Parathyroid adenoma (tissue), 2 donors: Measurements from ENCODE around the gene IQCE.
"Not testable (repeated sequence)": the region's sequence is repeated elsewhere in the genome, so short reads cannot be mapped to it uniquely, and the experiment has no call there.

ENCODE experiments used
- H2AFZ ChIP-seq: fragments of 300-600 bp; sonication (generic); one replicate; pipeline ENCODE4 v1.7.0; 2017; ENCODE audit warnings: antibody characterized with exemption, mild to moderate bottlenecking
- H3K27ac ChIP-seq: fragments of 300-600 bp; sonication (generic); one replicate; pipeline ENCODE4 v1.7.0; 2017
- H3K27me3 ChIP-seq: fragments of 300-600 bp; sonication (generic); one replicate; pipeline ENCODE4 v1.7.0; 2017; ENCODE audit warnings: low read length; ENCODE audit not compliant: control insufficient read depth, insufficient read depth
- H3K36me3 ChIP-seq: fragments of 300-600 bp; sonication (generic); one replicate; pipeline ENCODE4 v1.7.0; 2017; ENCODE audit warnings: low read length; ENCODE audit not compliant: control insufficient read depth, insufficient read depth
- H3K4me1 ChIP-seq: fragments of 300-600 bp; sonication (generic); one replicate; pipeline ENCODE4 v1.7.0; 2017; ENCODE audit warnings: control low read depth
- H3K4me2 ChIP-seq: fragments of 300-600 bp; sonication (generic); one replicate; pipeline ENCODE4 v1.7.0; 2017; ENCODE audit warnings: low read length
- H3K4me3 ChIP-seq: fragments of 300-600 bp; sonication (generic); one replicate; pipeline ENCODE4 v1.7.0; 2017; ENCODE audit warnings: low read depth, low read length
- H3K79me2 ChIP-seq: fragments of 300-600 bp; sonication (generic); one replicate; pipeline ENCODE4 v1.7.0; 2017; ENCODE audit warnings: control low read depth
- H3K9ac ChIP-seq: fragments of 300-600 bp; sonication (generic); one replicate; pipeline ENCODE4 v1.7.0; 2017; ENCODE audit warnings: mild to moderate bottlenecking
- H3K9me3 ChIP-seq: fragments of 300-600 bp; sonication (generic); one replicate; pipeline ENCODE4 v1.7.0; 2017; ENCODE audit warnings: low read length; ENCODE audit not compliant: control insufficient read depth
- TF ChIP-seq, protein P1 (sequence below): fragments of 300-600 bp; sonication (generic); IDR thresholded peaks from one replicate; pipeline ENCODE4 v1.7.0; 2017; ENCODE audit warnings: antibody characterized with exemption, mild to moderate bottlenecking
- donor health status: primary hyperparathyroidism.

The IQCE gene

DNA sequence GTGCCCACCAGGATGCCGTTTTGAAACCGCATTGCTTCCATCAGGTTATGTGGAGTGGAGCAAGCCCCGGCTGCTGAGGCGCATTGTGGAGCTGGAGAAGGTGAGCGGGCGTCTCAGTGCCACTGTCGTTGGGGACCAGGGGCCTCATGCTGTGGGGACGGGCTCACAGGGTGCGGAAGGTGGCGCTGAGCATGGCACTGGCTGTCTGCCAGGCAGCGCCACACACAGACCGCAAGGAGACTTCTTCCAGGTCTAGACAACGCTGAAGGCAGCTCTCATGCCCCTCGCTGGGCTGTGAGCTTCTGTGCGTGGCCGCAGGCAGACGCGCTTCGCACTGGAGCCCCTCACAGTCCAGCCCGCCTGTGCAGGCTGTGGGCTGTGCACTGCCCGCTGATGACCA is 29.0 kb downstream of the IQCE start:
- TF ChIP-seq, protein P1, sequence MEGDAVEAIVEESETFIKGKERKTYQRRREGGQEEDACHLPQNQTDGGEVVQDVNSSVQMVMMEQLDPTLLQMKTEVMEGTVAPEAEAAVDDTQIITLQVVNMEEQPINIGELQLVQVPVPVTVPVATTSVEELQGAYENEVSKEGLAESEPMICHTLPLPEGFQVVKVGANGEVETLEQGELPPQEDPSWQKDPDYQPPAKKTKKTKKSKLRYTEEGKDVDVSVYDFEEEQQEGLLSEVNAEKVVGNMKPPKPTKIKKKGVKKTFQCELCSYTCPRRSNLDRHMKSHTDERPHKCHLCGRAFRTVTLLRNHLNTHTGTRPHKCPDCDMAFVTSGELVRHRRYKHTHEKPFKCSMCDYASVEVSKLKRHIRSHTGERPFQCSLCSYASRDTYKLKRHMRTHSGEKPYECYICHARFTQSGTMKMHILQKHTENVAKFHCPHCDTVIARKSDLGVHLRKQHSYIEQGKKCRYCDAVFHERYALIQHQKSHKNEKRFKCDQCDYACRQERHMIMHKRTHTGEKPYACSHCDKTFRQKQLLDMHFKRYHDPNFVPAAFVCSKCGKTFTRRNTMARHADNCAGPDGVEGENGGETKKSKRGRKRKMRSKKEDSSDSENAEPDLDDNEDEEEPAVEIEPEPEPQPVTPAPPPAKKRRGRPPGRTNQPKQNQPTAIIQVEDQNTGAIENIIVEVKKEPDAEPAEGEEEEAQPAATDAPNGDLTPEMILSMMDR, result no peak
- H3K27ac ChIP-seq, result no peak overlapping the region
- H3K4me3 ChIP-seq, result no peak overlapping the region
- peaks cover 4% of the 10 kb centered on the region for H3K79me2 ChIP-seq
- H3K9me3 ChIP-seq, result no peaks in the 10 kb centered on the region
- no peak overlapping the region for H3K4me2 ChIP-seq
- no peak overlapping the region for H2AFZ ChIP-seq
- H3K4me1 ChIP-seq, result no peaks in the 10 kb centered on the region
- no peaks in the 10 kb centered on the region for H3K27me3 ChIP-seq
- no peak overlapping the region for H3K9ac ChIP-seq
- no peaks in the 10 kb centered on the region for H3K36me3 ChIP-seq

DNA sequence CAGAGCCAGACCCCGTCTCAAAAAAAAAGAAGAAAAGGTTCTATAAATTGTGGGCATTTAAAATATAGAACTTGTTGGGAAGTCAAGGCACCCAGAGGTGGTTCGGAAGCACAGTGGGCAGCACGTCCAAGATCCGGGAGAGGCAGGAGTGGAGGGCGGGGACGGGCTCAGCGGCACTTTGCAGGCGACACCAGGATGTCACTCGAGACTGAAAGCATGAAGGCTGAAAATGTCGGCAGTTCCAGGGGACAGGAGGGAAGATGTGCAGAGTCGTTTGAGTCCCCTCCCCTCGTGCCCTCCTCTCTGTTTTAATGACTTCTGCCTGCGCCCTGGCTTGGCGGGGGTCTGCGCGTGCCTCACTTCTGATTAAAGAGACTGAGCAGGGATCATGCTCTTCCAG is 30.6 kb downstream of the IQCE start:
- no peak overlapping the region for H2AFZ ChIP-seq
- H3K27ac ChIP-seq, result no peak overlapping the region
- no peaks in the 10 kb centered on the region for H3K36me3 ChIP-seq
- peaks cover 4% of the 10 kb centered on the region for H3K79me2 ChIP-seq
- H3K27me3 ChIP-seq, result no peaks in the 10 kb centered on the region
- H3K4me3 ChIP-seq, result no peak overlapping the region
- no peak overlapping the region for H3K9ac ChIP-seq
- H3K4me1 ChIP-seq, result no peaks in the 10 kb centered on the region
- TF ChIP-seq, protein P1, result no peak
- no peak overlapping the region for H3K4me2 ChIP-seq
- no peaks in the 10 kb centered on the region for H3K9me3 ChIP-seq

DNA sequence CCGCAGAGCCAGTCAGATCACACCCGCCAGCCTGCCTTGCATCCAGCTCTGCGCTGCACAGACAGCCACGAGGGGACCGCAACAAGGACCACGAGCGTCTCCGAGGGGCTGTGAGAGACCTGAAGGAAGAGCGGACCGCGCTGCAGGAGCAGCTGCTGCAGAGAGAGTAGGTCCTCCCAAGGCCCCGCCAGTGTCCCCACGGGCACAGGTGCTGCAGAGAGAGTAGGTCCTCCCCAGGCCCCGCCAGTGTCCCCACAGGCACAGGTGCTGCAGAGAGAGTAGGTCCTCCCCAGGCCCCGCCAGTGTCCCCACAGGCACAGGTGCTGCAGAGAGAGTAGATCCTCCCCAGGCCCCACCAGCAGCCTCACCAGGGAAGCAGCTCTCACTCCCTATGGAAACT is 31.2 kb downstream of the IQCE start:
- not testable (repeated sequence) for H3K27ac ChIP-seq, H3K9me3 ChIP-seq, H3K9ac ChIP-seq, H3K36me3 ChIP-seq, H3K4me1 ChIP-seq, H2AFZ ChIP-seq, H3K27me3 ChIP-seq, H3K79me2 ChIP-seq, H3K4me3 ChIP-seq, H3K4me2 ChIP-seq

DNA sequence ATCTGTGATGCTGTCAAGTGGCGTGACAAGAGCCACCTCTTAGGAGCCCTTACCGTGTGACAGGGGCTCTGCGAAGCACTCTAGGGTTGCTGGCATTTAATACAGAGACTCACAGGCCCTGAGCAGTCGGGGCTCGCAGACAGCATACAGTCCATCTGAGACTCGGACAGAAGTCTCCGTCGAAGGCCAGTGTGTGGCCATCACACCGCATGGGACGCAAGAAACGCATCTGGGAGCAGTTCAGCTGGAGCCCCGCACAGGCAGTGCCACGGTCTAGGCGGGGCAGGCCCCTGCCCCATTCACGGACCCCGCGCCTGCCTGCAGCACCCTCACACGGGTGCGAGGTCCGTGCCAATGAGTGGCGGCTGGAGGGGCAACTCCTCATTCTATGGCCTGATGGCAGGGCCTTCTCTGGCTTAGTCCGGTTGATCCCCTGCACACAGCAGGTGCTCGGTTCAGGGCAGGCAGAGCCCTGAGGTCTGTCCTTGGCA is 33.6 kb downstream of the IQCE start:
- TF ChIP-seq, protein P1, result no peak
- H3K36me3 ChIP-seq, result no peaks in the 10 kb centered on the region
- H3K9me3 ChIP-seq, result no peaks in the 10 kb centered on the region
- no peaks in the 10 kb centered on the region for H3K27me3 ChIP-seq
- H2AFZ ChIP-seq, result no peak overlapping the region
- no peaks in the 10 kb centered on the region for H3K4me1 ChIP-seq
- H3K4me2 ChIP-seq, result no peak overlapping the region
- H3K27ac ChIP-seq, result no peak overlapping the region
- no peak overlapping the region for H3K4me3 ChIP-seq
- H3K79me2 ChIP-seq, result peaks cover 4% of the 10 kb centered on the region
- H3K9ac ChIP-seq, result no peak overlapping the region

DNA sequence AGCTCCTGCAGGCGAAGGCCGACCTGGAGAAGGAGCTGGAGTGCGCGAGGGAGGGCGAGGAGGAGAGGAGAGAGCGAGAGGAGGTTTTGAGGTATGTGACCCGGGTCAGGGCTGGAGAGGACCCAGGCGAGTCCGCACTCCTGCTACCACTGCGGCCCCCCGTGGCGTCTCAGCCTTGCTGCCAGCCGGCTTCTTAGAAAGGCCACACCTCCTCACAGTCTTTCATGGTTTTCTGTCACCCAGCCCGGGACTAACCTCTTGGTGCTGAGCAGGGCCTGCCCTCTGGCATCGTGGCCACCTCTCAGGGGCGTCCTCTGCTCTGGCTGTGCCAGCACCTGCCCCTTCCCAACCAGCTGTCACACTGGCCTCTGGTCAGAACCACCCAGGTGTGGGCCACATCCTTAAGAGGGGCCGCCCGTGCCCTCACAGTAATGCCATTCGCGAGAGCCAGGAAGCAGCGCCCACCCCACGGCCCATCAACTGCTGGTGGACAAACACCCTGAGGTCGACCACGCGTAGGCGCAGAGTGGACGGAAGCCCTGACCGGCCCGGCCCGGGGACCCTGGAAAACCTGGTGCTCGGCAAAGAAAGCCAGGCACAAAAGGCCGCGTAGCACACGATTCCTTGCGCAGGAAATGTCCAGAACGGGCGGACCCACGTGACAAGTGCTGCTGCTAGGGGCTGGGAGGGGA is 34.4 kb downstream of the IQCE start:
- H3K36me3 ChIP-seq, result no peaks in the 10 kb centered on the region
- H3K9me3 ChIP-seq, result no peaks in the 10 kb centered on the region

More for the DNA sequence above, 34.4 kb downstream of the IQCE start:
- TF ChIP-seq, protein P1, result no peak
- Histone ChIP-seq H2AFZ (no peak overlapping the region), H3K4me2 (no peak overlapping the region), H3K9ac (no peak overlapping the region), H3K27ac (no peak overlapping the region), H3K79me2 (peaks cover 4% of the 10 kb centered on the region), H3K27me3 (no peaks in the 10 kb centered on the region), H3K4me3 (no peak overlapping the region), H3K4me1 (no peaks in the 10 kb centered on the region)
